Effector memory CD8-positive, alpha-beta T cell (primary cell): Measurements from ENCODE around the gene DCP1A.
A peak's percentile ranks its signal among the peaks of the same experiment; 100 is the strongest.
"Not testable (repeated sequence)": the region's sequence is repeated elsewhere in the genome, so short reads cannot be mapped to it uniquely, and the experiment has no call there.

Experiments used
- ATAC-seq: fragments of 150-1000 bp; cut with Tn5 transposase; replicated peaks from 2 replicates; pipeline ENCODE4 v1.10.0; 2021; ENCODE audit warnings: mild to moderate bottlenecking, moderate library complexity
- DNase-seq, 3 experiments: peaks; one replicate each; pipeline ENCODE4 v3.0.0; 2021
- H3K27ac Mint-ChIP-seq, 2 donors: one replicate each; pipeline ENCODE4 v1.8.0; 2022; ENCODE audit warnings: mild to moderate bottlenecking in 2 of 2, mixed read lengths in 2 of 2, moderate library complexity in 2 of 2
- H3K27me3 Mint-ChIP-seq, 2 donors: one replicate each; pipeline ENCODE4 v1.8.0; 2022; ENCODE audit warnings: mixed read lengths in 2 of 2
- H3K36me3 Mint-ChIP-seq: one replicate; pipeline ENCODE4 v1.8.0; 2022; ENCODE audit warnings: mild to moderate bottlenecking, moderate library complexity, mixed read lengths; ENCODE audit not compliant: insufficient read depth
- H3K4me1 Mint-ChIP-seq, 2 donors: one replicate each; pipeline ENCODE4 v1.8.0; 2022; ENCODE audit warnings: low read depth in 2 of 2, mixed read lengths in 2 of 2
- H3K4me3 Mint-ChIP-seq, 2 donors: one replicate each; pipeline ENCODE4 v1.8.0; 2022; ENCODE audit warnings: mild to moderate bottlenecking in 2 of 2, mixed read lengths in 2 of 2, moderate library complexity in 2 of 2
- H3K9me3 Mint-ChIP-seq, 2 donors: one replicate each; pipeline ENCODE4 v1.8.0; 2022; ENCODE audit warnings: mixed read lengths in 2 of 2

Gene DCP1A

GRCh38 chr3:53350652-53351051 is 3.3 kb upstream of the DCP1A start:
- DNase-seq = no peak
- Mint-ChIP-seq H3K9me3 (peaks cover 0 to 2% of the 10 kb centered on the region in 2 donors), H3K4me1 (peaks cover 14 to 18% of the 10 kb centered on the region in 2 donors), H3K27ac (no peak overlapping the region), H3K36me3 (peaks cover 15% of the 10 kb centered on the region), H3K4me3 (no peak overlapping the region), H3K27me3 (no peaks in the 10 kb centered on the region)
- no peak for ATAC-seq

- not testable (repeated sequence) for H3K27me3 Mint-ChIP-seq, ATAC-seq, H3K9me3 Mint-ChIP-seq, DNase-seq
- peaks cover 30% of the 10 kb centered on the region for H3K36me3 Mint-ChIP-seq
- H3K4me1 Mint-ChIP-seq = peaks cover 17 to 29% of the 10 kb centered on the region in 2 donors
- peak overlapping the region; percentile 98 to 99 for H3K27ac Mint-ChIP-seq
- peak overlapping the region; percentile 98 for H3K4me3 Mint-ChIP-seq
Measured at GRCh38 chr3:53348118-53348517, 775 bp upstream of the DCP1A start.

- ATAC-seq (no peak), DNase-seq (no peak)
- peaks cover 20 to 34% of the 10 kb centered on the region in 2 donors for H3K4me1 Mint-ChIP-seq
- H3K27ac Mint-ChIP-seq = peak overlapping the region; percentile 98 to 99
- peaks cover 39% of the 10 kb centered on the region for H3K36me3 Mint-ChIP-seq
- H3K27me3 Mint-ChIP-seq = no peaks in the 10 kb centered on the region
- H3K4me3 Mint-ChIP-seq = peak overlapping the region; percentile 98
- peaks cover 0 to 2% of the 10 kb centered on the region in 2 donors for H3K9me3 Mint-ChIP-seq
Measured at GRCh38 chr3:53346922-53347260, 452 bp downstream of the DCP1A start.

GRCh38 chr3:53346514-53346913 is 829 bp downstream of the DCP1A start:
- H3K4me1 Mint-ChIP-seq = peaks cover 20 to 34% of the 10 kb centered on the region in 2 donors
- H3K9me3 Mint-ChIP-seq = peaks cover 0 to 2% of the 10 kb centered on the region in 2 donors
- no peaks in the 10 kb centered on the region for H3K27me3 Mint-ChIP-seq
- no peak for ATAC-seq
- H3K27ac Mint-ChIP-seq = peak overlapping the region; percentile 98 to 99
- H3K4me3 Mint-ChIP-seq = peak overlapping the region; percentile 98
- peaks cover 43% of the 10 kb centered on the region for H3K36me3 Mint-ChIP-seq
- DNase-seq = no peak

- Mint-ChIP-seq H3K9me3 (no peaks in the 10 kb centered on the region), H3K27me3 (no peaks in the 10 kb centered on the region), H3K36me3 (peaks cover 65% of the 10 kb centered on the region), H3K27ac (no peak overlapping the region), H3K4me1 (peaks cover 18 to 42% of the 10 kb centered on the region in 2 donors), H3K4me3 (no peak overlapping the region)
- DNase-seq (no peak), ATAC-seq (no peak)
Measured at GRCh38 chr3:53342353-53342752, 5.0 kb downstream of the DCP1A start.

- H3K27ac Mint-ChIP-seq = no peak overlapping the region
- H3K36me3 Mint-ChIP-seq = peaks cover 81% of the 10 kb centered on the region
- H3K4me1 Mint-ChIP-seq = peaks cover 6 to 17% of the 10 kb centered on the region in 2 donors
- H3K4me3 Mint-ChIP-seq = no peak overlapping the region
- H3K27me3 Mint-ChIP-seq = no peaks in the 10 kb centered on the region
- no peaks in the 10 kb centered on the region for H3K9me3 Mint-ChIP-seq
- DNase-seq = no peak
- ATAC-seq = no peak
Measured at GRCh38 chr3:53337167-53337940, 10.0 kb downstream of the DCP1A start.

GRCh38 chr3:53334742-53335141 is 12.6 kb downstream of the DCP1A start:
- Mint-ChIP-seq H3K27ac (no peak overlapping the region), H3K9me3 (no peaks in the 10 kb centered on the region), H3K4me3 (no peak overlapping the region), H3K27me3 (no peaks in the 10 kb centered on the region), H3K36me3 (peaks cover 63% of the 10 kb centered on the region), H3K4me1 (peaks cover 6 to 14% of the 10 kb centered on the region in 2 donors)
- ATAC-seq = no peak
- DNase-seq = no peak

- Mint-ChIP-seq H3K27ac (no peak overlapping the region), H3K4me1 (peaks cover 6 to 18% of the 10 kb centered on the region in 2 donors), H3K27me3 (no peaks in the 10 kb centered on the region), H3K4me3 (no peak overlapping the region), H3K9me3 (no peaks in the 10 kb centered on the region), H3K36me3 (peaks cover 60% of the 10 kb centered on the region)
- DNase-seq (no peak), ATAC-seq (no peak)
Measured at GRCh38 chr3:53331871-53332270, 15.5 kb downstream of the DCP1A start.

- Mint-ChIP-seq H3K9me3 (no peaks in the 10 kb centered on the region), H3K27ac (no peak overlapping the region), H3K27me3 (no peaks in the 10 kb centered on the region), H3K36me3 (peaks cover 50% of the 10 kb centered on the region), H3K4me1 (peaks cover 9 to 26% of the 10 kb centered on the region in 2 donors), H3K4me3 (no peak overlapping the region)
- ATAC-seq (no peak), DNase-seq (no peak)
Measured at GRCh38 chr3:53329897-53330296, 17.4 kb downstream of the DCP1A start.

- Mint-ChIP-seq H3K27me3 (no peaks in the 10 kb centered on the region), H3K27ac (peak overlapping the region in 1 of 2 donors; percentile 67), H3K36me3 (peaks cover 43% of the 10 kb centered on the region), H3K4me3 (no peak overlapping the region), H3K4me1 (peaks cover 8 to 24% of the 10 kb centered on the region in 2 donors), H3K9me3 (no peaks in the 10 kb centered on the region)
- ATAC-seq (no peak), DNase-seq (no peak)
Measured at GRCh38 chr3:53328746-53329145, 18.6 kb downstream of the DCP1A start.

GRCh38 chr3:53327986-53328385 is 19.4 kb downstream of the DCP1A start:
- not testable (repeated sequence) for H3K27ac Mint-ChIP-seq, DNase-seq, ATAC-seq, H3K9me3 Mint-ChIP-seq, H3K27me3 Mint-ChIP-seq, H3K4me3 Mint-ChIP-seq
- peaks cover 8 to 27% of the 10 kb centered on the region in 2 donors for H3K4me1 Mint-ChIP-seq
- H3K36me3 Mint-ChIP-seq = peaks cover 35% of the 10 kb centered on the region

GRCh38 chr3:53324105-53324504 is 23.2 kb downstream of the DCP1A start:
- H3K27ac Mint-ChIP-seq = no peak overlapping the region

GRCh38 chr3:53320697-53321096 is 26.6 kb downstream of the DCP1A start:
- Mint-ChIP-seq H3K4me1 (peaks cover 8 to 16% of the 10 kb centered on the region in 2 donors), H3K9me3 (no peaks in the 10 kb centered on the region), H3K27ac (peak overlapping the region in 1 of 2 donors; percentile 13), H3K36me3 (peaks cover 46% of the 10 kb centered on the region), H3K27me3 (no peaks in the 10 kb centered on the region), H3K4me3 (no peak overlapping the region)
- ATAC-seq = no peak
- DNase-seq = no peak

More at GRCh38 chr3:53324105-53324504, 23.2 kb downstream of the DCP1A start:
- Mint-ChIP-seq H3K27me3 (no peaks in the 10 kb centered on the region), H3K9me3 (no peaks in the 10 kb centered on the region), H3K4me3 (no peak overlapping the region), H3K36me3 (peaks cover 38% of the 10 kb centered on the region), H3K4me1 (peaks cover 11 to 27% of the 10 kb centered on the region in 2 donors)
- DNase-seq (no peak), ATAC-seq (no peak)

- Mint-ChIP-seq H3K27ac (no peak overlapping the region), H3K27me3 (no peaks in the 10 kb centered on the region), H3K36me3 (peaks cover 59% of the 10 kb centered on the region), H3K4me3 (no peak overlapping the region), H3K4me1 (peaks cover 5 to 12% of the 10 kb centered on the region in 2 donors), H3K9me3 (no peaks in the 10 kb centered on the region)
- no peak for ATAC-seq
- DNase-seq = no peak
Measured at GRCh38 chr3:53318522-53318921, 28.8 kb downstream of the DCP1A start.
